Peyer's patch (tissue), 4 donors: ENCODE data around the gene SLAIN2. TPM values are rescaled to one million over a fixed set of nuclear protein-coding genes. Genes with fewer than 3 reads are reported as not detected.

Source experiments
- DNase-seq, 3 donors: peaks; one replicate each; pipeline ENCODE4 v3.0.0-alpha.2; 2017 to 2019
- H3K27ac ChIP-seq, 4 donors: fragments of 200-600 bp; sonication (generic); one replicate each; pipeline ENCODE4 v1.5.1; 2016 to 2019
- H3K27me3 ChIP-seq, 2 donors: fragments of 200-600 bp; sonication (generic); one replicate each; pipeline ENCODE4 v1.5.1; 2019
- H3K36me3 ChIP-seq, 3 donors: fragments of 200-600 bp; sonication (generic); one replicate each; pipeline ENCODE4 v1.5.1; 2016 to 2019
- H3K4me1 ChIP-seq, 4 donors: fragments of 200-600 bp; sonication (generic); one replicate each; pipeline ENCODE4 v1.5.1; 2016 to 2019
- H3K4me3 ChIP-seq, 4 donors: fragments of 200-600 bp; sonication (generic); 1 replicate in 3 of 4; 2 replicates in 1 of 4; pipeline ENCODE4 v1.5.1; 2016 to 2019; ENCODE audit warnings: mild to moderate bottlenecking in 1 of 4
- H3K9me3 ChIP-seq, 4 donors: fragments of 200-600 bp; sonication (generic); one replicate each; pipeline ENCODE4 v1.5.1; 2016 to 2019; ENCODE audit warnings: mild to moderate bottlenecking in 1 of 4
- CTCF ChIP-seq, 6 experiments: fragments of 450-650 bp in 4 of 6; fragments of 200-600 bp in 2 of 6; sonication (generic) in 1 of 6; IDR thresholded peaks; one replicate each; pipeline ENCODE4 v1.5.1; 2017 to 2019; ENCODE audit warnings: antibody characterized with exemption in 6 of 6, mild to moderate bottlenecking in 3 of 6, moderate library complexity in 1 of 6
- POLR2A ChIP-seq, 2 donors: fragments of 450-650 bp; IDR thresholded peaks; one replicate each; pipeline ENCODE4 v1.5.1; 2017; ENCODE audit warnings: antibody characterized with exemption in 2 of 2, mild to moderate bottlenecking in 2 of 2, moderate library complexity in 2 of 2
- total RNA-seq, 4 donors: library from RNA; depleted of rRNA; stranded (reverse); fragments of >200 nt; gene quantifications; one replicate each; pipeline ENCODE4 v1.1.0, GENCODE V29; 2016

The SLAIN2 gene
- total RNA-seq, 4 donors from 2014 or later = 19.1 to 40.9 (median 22.4) TPM

- H3K4me3 ChIP-seq = no peak overlapping the region
- no peaks in the 10 kb centered on the region for H3K27me3 ChIP-seq
- TF ChIP-seq POLR2A (IDR thresholded peaks at IDR 0.05) (no peak), CTCF (IDR thresholded peaks at IDR 0.05) (no peak)
- H3K9me3 ChIP-seq = no peaks in the 10 kb centered on the region
- H3K4me1 ChIP-seq = peaks cover 0 to 22% (median 0%) of the 10 kb centered on the region in 4 donors
- H3K27ac ChIP-seq = no peak overlapping the region
- H3K36me3 ChIP-seq = no peaks in the 10 kb centered on the region
- no peak for DNase-seq
Measured at GRCh38 chr4:48369248-48369647, 27.9 kb downstream of the SLAIN2 start.

GRCh38 chr4:48369771-48370170 lies 28.4 kb downstream of the SLAIN2 start:
- Histone ChIP-seq H3K4me1 (peaks cover 0 to 24% (median 0%) of the 10 kb centered on the region in 4 donors), H3K4me3 (no peak overlapping the region), H3K27ac (no peak overlapping the region), H3K27me3 (no peaks in the 10 kb centered on the region), H3K9me3 (no peaks in the 10 kb centered on the region), H3K36me3 (no peaks in the 10 kb centered on the region)
- DNase-seq = no peak
- no peak for TF ChIP-seq POLR2A (IDR thresholded peaks at IDR 0.05)
- TF ChIP-seq CTCF (IDR thresholded peaks at IDR 0.05) = no peak

DNA sequence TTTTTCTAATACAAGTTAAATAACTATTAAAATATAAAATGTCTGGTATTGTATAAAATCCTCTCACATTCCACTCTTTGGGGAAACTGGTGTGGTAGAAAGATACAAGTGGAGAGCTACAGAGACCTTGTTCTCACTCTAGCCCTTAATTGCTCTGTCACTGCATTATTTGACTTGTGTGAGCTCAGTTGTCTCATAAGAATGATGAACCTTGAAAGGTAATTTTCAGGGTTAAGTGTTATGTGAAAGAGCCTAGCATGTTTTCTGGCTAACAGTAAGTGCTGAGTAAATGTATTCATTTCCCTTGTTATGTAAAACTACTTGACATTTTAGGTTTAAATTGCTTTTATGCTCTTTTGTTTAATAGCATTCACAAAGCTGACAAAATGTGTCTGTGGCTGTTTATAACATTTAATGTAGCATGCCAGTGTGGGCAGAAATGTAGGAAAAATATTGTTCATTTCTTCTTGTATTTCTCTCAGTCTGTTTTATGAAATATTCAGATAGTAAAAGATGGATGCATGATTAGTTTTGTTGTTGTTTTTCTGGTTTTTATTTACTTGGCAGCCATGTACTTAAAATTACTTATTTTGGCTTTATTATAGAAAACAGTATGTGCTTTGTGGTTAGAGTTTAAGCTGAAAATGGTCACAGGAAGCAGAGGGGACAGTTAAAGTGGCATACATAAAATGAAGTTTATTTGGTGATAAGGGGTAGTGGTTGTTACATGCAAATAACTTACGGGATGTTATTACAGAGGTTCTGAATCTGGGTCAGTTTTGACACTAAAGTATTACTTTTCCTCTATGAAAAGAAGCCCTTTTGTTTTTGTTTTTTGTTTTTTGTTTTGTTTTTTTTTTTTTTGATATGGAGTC lies 29.2 kb downstream of the SLAIN2 start:
- Histone ChIP-seq H3K36me3 (no peaks in the 10 kb centered on the region), H3K4me1 (peaks cover 0 to 28% (median 0%) of the 10 kb centered on the region in 4 donors), H3K27me3 (no peaks in the 10 kb centered on the region), H3K9me3 (no peaks in the 10 kb centered on the region), H3K4me3 (no peak overlapping the region), H3K27ac (no peak overlapping the region)
- TF ChIP-seq CTCF (IDR thresholded peaks at IDR 0.05) (no peak), POLR2A (IDR thresholded peaks at IDR 0.05) (no peak)
- no peak for DNase-seq

GRCh38 chr4:48372272-48372671 lies 30.9 kb downstream of the SLAIN2 start:
- Histone ChIP-seq H3K36me3 (no peaks in the 10 kb centered on the region), H3K9me3 (no peaks in the 10 kb centered on the region), H3K27ac (no peak overlapping the region), H3K4me3 (no peak overlapping the region), H3K27me3 (no peaks in the 10 kb centered on the region), H3K4me1 (peaks cover 0 to 19% (median 0%) of the 10 kb centered on the region in 4 donors)
- DNase-seq = no peak
- TF ChIP-seq POLR2A (IDR thresholded peaks at IDR 0.05) (no peak), CTCF (IDR thresholded peaks at IDR 0.05) (no peak)

DNA sequence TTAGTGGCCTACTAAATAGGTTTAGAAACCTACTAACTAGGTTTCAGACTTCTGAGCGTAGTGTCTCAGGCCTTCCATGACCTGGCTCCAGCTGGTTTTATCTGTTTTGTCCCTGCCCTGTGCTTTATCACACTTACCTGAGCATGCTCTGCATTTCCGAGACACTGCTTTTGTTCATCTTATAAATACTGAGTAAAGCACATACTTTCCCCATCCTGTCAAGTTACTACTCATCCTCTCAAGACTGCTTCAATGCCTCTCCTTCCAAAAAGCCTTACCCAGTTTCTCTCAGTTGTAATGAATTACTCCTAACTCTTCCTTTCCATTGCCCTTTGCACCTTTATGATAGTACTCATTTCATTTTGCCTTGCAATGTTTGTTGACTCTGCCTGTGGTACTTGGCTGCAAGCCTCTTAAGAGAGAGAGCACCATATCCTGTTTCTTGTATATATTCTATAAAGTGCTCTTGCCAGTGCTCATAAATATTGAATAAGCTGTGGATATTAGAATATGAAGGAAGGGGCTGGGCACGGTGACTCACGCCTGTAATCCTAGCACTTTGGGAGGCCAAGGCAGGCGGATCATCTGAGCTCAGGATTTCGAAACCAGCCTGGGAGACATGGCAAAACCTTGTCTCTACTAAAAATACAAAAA lies 34.4 kb downstream of the SLAIN2 start:
- Histone ChIP-seq H3K4me1 (peaks cover 0 to 15% (median 0%) of the 10 kb centered on the region in 4 donors), H3K36me3 (no peaks in the 10 kb centered on the region), H3K27ac (peak overlapping the region in 2 of 4 donors; percentile 51 to 62), H3K4me3 (no peak overlapping the region), H3K9me3 (no peaks in the 10 kb centered on the region), H3K27me3 (no peaks in the 10 kb centered on the region)
- TF ChIP-seq POLR2A (IDR thresholded peaks at IDR 0.05) (no peak), CTCF (IDR thresholded peaks at IDR 0.05) (no peak)
- DNase-seq = peak in 2 of 3 donors; percentile 61 to 80
